ENCODE data around the gene NPBWR2.

Gene NPBWR2

DNA sequence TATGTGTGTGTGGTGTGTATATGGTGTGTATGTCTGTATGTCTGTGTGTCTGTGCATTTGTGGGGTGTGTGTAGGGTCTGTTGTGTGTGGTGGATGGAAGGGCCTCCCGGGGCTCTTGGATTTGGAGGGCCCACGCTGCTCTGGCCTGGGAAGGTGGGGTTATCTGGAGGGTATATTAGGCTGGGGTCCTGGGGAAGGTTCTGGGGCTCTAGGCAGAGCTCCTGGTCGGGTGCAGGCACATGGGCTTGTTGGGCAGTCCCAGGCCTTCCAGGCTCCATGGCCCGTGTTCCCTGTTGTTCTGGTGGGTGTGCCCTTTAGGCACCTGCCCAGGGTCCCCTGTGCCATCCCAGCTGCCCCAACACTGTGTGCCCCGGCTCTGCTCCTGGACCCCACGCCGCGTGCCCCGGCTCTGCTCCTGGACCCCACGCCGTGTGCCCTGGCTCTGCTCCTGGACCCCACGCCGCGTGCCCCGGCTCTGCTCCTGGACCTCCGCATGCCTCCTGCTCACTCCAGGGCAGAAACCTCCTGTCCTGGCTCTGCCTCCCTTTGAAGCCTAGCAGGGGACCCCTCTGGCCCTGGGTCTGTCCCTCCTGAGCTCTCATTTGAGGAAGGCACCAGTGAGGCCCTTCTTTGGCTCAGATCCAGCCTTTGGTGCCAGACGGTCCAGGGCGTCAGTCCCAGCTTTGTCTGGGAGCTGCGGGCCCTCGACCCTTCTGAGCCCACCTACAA lies 46.7 kb upstream of the NPBWR2 start:
- DNase-seq (ENCODE audit: low read depth), result no peak
- TF ChIP-seq, protein P1, sequence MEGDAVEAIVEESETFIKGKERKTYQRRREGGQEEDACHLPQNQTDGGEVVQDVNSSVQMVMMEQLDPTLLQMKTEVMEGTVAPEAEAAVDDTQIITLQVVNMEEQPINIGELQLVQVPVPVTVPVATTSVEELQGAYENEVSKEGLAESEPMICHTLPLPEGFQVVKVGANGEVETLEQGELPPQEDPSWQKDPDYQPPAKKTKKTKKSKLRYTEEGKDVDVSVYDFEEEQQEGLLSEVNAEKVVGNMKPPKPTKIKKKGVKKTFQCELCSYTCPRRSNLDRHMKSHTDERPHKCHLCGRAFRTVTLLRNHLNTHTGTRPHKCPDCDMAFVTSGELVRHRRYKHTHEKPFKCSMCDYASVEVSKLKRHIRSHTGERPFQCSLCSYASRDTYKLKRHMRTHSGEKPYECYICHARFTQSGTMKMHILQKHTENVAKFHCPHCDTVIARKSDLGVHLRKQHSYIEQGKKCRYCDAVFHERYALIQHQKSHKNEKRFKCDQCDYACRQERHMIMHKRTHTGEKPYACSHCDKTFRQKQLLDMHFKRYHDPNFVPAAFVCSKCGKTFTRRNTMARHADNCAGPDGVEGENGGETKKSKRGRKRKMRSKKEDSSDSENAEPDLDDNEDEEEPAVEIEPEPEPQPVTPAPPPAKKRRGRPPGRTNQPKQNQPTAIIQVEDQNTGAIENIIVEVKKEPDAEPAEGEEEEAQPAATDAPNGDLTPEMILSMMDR (IDR thresholded peaks at IDR 0.05; ENCODE audit: low read depth, low read length), result no peak
- H3K4me3 ChIP-seq (ENCODE audit: low read depth, low read length), result no peak overlapping the region

DNA sequence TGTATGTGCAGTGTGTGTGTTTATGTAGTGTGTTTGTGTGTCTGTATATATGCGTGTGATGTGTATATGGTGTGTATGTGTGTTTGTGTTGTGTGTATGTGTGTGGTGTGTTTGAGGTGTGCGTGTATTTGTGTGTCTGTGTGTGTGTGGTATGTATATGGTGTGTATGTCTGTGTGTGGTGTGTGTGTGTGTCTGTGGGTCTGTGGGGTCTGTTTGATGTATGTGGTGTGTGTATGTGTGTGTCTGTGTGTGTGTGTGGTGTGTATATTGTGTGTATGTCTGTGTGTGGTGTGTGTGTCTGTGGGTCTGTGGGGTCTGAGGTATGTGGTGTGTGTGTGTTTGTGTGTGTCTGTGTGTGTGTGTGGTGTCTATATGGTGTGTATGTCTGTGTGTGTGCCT lies 46.0 kb upstream of the NPBWR2 start:
- no peak overlapping the region for H3K4me3 ChIP-seq (ENCODE audit: low read depth, low read length)
- TF ChIP-seq MYC (IDR thresholded peaks at IDR 0.05; ENCODE audit: low read depth, low read length) (no peak), POLR2A (IDR thresholded peaks at IDR 0.05; ENCODE audit: extremely low read depth, insufficient read length) (no peak)
- TF ChIP-seq, protein P2, sequence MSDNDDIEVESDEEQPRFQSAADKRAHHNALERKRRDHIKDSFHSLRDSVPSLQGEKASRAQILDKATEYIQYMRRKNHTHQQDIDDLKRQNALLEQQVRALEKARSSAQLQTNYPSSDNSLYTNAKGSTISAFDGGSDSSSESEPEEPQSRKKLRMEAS (IDR thresholded peaks at IDR 0.05; ENCODE audit: low read depth, low read length), result no peak
- TF ChIP-seq, protein P1 (IDR thresholded peaks at IDR 0.05; ENCODE audit: low read depth, low read length), result no peak
- no peak for DNase-seq (ENCODE audit: low read depth)

DNA sequence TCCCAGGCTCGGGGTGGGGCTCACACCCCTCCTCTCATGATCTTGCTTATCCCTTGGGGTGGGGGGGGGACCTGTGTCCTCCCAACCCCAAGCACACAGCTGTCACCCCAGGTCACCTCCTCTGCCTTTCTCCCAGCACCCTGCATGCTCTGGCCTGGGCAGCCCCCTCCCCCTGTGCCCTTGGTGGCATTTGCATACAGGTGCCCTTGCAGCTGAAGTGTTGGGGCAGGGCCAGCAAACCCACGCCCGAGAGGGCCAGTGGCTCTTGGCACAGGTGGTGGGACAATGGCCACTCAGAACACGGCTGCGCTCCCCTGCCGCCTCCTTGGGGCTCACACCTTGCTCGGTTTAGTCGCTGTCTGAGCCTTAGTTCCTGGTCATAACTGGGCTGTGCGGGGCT lies 45.5 kb upstream of the NPBWR2 start:
- no peak for DNase-seq (ENCODE audit: low read depth)
- H3K4me3 ChIP-seq (ENCODE audit: low read depth, low read length), result no peak overlapping the region
- TF ChIP-seq, protein P2 (IDR thresholded peaks at IDR 0.05; ENCODE audit: low read depth, low read length), result no peak
- TF ChIP-seq POLR2A (IDR thresholded peaks at IDR 0.05; ENCODE audit: extremely low read depth, insufficient read length) (no peak), MYC (IDR thresholded peaks at IDR 0.05; ENCODE audit: low read depth, low read length) (no peak)
- TF ChIP-seq, protein P1 (IDR thresholded peaks at IDR 0.05; ENCODE audit: low read depth, low read length), result no peak

DNA sequence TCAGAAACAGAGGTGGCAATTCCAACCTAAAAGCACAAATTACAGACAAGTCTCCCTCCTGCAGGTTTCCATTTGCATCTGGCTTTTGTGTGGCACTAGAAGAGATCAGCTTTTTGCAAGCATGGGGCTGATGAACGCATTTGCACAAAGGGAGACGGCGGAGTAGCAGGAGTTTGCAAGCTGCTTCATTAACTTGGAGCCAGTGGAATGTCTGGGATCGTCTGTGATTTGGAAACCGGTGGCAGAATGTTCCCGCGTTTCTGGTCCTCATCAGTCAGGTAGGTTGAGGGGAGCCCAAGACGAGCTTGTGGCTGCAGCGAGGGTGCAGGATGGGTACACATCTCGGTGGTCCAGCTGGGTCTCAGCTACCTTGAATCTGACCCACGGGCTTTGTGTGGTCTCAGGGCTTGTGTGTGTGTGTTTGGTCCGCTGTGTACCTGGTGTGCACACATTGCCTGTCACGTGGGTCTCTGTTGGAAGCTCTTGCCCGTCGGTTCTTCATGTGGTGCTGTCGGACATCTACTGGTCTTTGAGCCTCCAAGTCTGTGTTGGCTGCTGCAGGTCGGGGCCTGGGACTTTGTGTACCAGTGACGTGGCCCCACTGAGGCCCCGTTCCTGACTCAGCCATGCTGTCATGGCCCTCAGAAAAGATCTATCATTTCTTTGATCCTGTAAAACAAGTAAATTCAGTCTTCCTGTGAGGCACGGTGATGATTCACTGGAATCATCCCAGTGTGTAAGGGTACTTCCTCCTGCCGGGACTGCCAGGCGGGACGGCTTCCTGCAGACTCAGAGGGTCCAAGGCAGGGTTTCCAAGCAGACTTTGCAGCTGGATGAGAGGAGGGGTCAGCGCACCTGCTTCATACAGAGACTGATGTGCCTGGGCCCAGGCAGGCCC lies 44.5 kb upstream of the NPBWR2 start:
- TF ChIP-seq, protein P1 (IDR thresholded peaks at IDR 0.05; ENCODE audit: low read depth, low read length), result no peak
- TF ChIP-seq MYC (IDR thresholded peaks at IDR 0.05; ENCODE audit: low read depth, low read length) (no peak), POLR2A (IDR thresholded peaks at IDR 0.05; ENCODE audit: extremely low read depth, insufficient read length) (no peak)
- TF ChIP-seq, protein P2 (IDR thresholded peaks at IDR 0.05; ENCODE audit: low read depth, low read length), result no peak
- no peak overlapping the region for H3K4me3 ChIP-seq (ENCODE audit: low read depth, low read length)
- DNase-seq (ENCODE audit: low read depth), result no peak

DNA sequence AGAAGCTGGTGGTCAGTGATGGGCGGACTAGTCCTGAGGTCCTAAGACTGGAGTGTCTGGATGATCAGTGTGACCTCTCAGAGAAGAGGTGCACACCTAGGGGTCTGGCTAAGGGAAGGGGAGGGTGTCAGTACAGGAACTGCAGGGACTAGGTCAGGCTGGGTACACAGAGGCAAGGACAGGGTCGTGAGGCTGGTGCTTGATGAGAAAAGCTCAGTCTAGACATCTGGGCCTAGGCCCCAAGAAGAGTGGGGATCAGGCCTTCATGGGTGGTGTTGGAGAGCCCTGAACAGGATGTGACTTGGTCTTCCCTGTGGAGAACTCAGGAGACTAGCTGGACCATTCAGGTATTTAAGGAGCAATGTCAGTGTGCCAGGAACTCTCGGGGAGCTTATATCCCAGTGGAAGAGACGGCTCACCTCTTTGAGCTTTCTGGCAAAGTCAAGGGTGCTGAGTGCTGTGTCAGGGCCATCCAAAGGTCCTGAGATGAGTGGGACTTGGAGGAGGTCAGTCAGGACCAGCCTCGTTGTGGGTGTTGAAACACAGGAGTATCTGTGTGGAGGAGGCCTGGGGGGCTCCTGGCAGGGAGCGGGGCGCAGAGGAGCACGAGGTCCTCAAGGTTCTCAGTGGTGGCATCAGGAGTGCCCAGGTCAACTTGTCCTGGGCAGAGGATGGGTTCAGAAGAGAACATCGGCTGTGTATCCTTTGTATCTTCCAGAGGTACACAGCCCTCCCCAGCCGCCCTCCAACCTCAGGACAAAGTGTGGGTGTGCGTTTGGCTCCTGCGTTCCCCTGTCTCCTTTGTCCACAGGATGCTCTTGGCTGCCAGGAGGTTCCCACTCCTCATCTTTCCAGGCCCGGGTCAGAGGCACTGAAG lies 43.6 kb upstream of the NPBWR2 start:
- DNase-seq (ENCODE audit: low read depth), result no peak
- TF ChIP-seq, protein P2 (IDR thresholded peaks at IDR 0.05; ENCODE audit: low read depth, low read length), result no peak
- TF ChIP-seq POLR2A (IDR thresholded peaks at IDR 0.05; ENCODE audit: extremely low read depth, insufficient read length) (no peak), MYC (IDR thresholded peaks at IDR 0.05; ENCODE audit: low read depth, low read length) (no peak)
- TF ChIP-seq, protein P1 (IDR thresholded peaks at IDR 0.05; ENCODE audit: low read depth, low read length), result no peak
- H3K4me3 ChIP-seq (ENCODE audit: low read depth, low read length), result no peak overlapping the region
